ENCODE results near the gene FMO1.

The FMO1 gene

DNA sequence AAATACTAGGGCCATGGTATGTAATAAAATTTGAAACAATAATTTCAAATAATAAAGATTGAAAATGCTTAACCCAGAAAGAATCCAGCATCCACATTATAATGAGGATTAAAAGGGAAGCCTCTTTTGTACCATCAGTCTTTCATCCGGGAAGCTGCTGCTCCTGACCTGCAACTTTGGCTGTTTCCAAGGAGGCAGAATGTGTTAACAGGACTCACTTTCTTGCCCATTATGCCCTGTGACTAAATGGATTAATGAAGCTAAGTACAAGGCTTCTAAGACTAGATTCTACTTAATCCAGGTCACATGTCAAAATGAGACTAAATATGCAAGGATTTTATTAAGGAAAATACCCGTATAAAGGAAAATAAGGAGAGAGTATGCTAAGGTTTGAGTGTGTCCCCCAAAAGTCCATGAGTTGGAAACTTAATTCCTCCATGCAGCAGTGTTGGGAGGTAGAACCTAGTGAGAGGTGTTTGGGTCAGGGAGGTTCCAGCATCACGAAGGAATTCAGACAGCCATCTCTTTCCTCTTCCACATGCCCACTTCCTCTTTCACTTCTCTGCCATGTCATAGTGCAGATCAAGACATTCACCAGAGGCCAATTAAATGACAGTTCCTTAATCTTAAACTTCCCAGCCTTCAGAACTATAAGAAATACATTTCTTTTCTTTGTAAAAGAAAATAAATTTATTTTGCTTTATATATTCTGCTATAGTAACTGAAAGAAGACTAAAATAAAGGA lies 35.5 kb upstream of the FMO1 start:
- H2AFZ ChIP-seq (ENCODE audit: low read length), result no peak overlapping the region
- H3K4me1 ChIP-seq (ENCODE audit: low read length), result no peaks in the 10 kb centered on the region
- H3K9me2 ChIP-seq (replicated peaks; ENCODE audit: insufficient read depth, low read length), result no peaks in the 10 kb centered on the region
- no peak for DNase-seq
- no peaks in the 10 kb centered on the region for H3K9me3 ChIP-seq (replicated peaks; ENCODE audit: insufficient read depth, low read length)
- TF ChIP-seq EZH2phosphoT487 (IDR thresholded peaks at IDR 0.05; ENCODE audit: low read length) (no peak), EZH2 (optimal IDR thresholded peaks at IDR 0.05; ENCODE audit: low read depth, low read length) (no peak)
- TF ChIP-seq, protein P1, sequence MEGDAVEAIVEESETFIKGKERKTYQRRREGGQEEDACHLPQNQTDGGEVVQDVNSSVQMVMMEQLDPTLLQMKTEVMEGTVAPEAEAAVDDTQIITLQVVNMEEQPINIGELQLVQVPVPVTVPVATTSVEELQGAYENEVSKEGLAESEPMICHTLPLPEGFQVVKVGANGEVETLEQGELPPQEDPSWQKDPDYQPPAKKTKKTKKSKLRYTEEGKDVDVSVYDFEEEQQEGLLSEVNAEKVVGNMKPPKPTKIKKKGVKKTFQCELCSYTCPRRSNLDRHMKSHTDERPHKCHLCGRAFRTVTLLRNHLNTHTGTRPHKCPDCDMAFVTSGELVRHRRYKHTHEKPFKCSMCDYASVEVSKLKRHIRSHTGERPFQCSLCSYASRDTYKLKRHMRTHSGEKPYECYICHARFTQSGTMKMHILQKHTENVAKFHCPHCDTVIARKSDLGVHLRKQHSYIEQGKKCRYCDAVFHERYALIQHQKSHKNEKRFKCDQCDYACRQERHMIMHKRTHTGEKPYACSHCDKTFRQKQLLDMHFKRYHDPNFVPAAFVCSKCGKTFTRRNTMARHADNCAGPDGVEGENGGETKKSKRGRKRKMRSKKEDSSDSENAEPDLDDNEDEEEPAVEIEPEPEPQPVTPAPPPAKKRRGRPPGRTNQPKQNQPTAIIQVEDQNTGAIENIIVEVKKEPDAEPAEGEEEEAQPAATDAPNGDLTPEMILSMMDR (IDR thresholded peaks at IDR 0.05; ENCODE audit: low read length), result no peak
- H3K4me3 ChIP-seq (ENCODE audit: low read length), result no peak overlapping the region
- H3F3A ChIP-seq (ENCODE audit: insufficient read depth, low read length), result no peaks in the 10 kb centered on the region
- H3K36me3 ChIP-seq (replicated peaks; ENCODE audit: insufficient read depth, low read length), result no peaks in the 10 kb centered on the region
- no peaks in the 10 kb centered on the region for H3K27me3 ChIP-seq (replicated peaks; ENCODE audit: insufficient read depth, low read length)
- H3K9ac ChIP-seq (ENCODE audit: low read length), result no peak overlapping the region
- no peak overlapping the region for H3K4me2 ChIP-seq (ENCODE audit: low read depth, low read length)
- H3K79me2 ChIP-seq (ENCODE audit: low read length), result no peaks in the 10 kb centered on the region
- no peak overlapping the region for H3K27ac ChIP-seq (ENCODE audit: low read length)
- H4K20me1 ChIP-seq (ENCODE audit: insufficient read depth, low read length), result no peaks in the 10 kb centered on the region

DNA sequence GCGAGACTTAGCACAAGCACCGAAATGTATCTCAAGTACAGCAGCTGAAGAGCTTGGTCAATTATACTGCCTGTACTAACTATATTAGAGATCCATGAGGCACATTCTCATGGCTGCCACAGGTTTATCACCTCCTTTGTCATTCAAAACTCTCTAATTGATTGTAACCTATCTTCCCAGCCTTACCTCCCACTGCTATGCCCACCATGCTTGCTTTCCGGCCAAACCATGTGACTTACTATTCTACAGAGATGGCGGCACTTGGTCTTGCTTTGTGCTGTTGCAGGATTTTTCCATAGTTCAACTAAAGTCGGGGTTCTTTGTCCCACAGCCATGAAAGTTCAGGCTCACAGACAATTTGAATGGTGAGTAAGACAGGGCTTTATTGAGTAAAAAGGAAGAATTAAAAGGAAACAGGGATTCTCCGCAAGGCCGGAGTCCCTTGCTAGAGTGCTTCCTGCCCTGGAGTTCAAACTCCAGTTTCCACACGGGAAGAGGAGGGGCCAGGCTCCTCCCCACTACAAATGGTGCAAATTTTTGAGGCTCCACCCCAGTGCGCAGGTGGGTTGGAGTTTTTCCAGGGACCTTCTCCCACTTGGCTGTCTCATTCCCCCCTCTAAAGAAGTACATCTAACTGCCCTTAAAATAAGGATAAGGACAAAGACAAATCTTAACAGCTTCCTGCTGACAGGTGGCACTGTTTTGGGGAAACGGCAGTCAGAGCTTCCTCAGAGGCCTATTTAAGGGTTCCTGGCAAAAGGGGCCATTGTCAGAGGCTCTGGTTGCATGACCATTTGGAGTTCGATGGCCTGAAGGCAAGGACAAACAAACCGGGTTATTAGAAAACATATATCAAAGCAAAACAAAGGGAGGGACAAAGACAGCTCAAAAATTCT lies 34.5 kb upstream of the FMO1 start:
- H3K4me3 ChIP-seq (ENCODE audit: low read length), result no peak overlapping the region
- H3F3A ChIP-seq (ENCODE audit: insufficient read depth, low read length), result no peaks in the 10 kb centered on the region
- H3K9me3 ChIP-seq (replicated peaks; ENCODE audit: insufficient read depth, low read length), result no peaks in the 10 kb centered on the region
- no peak overlapping the region for H3K9ac ChIP-seq (ENCODE audit: low read length)
- H3K4me2 ChIP-seq (ENCODE audit: low read depth, low read length), result no peak overlapping the region
- no peaks in the 10 kb centered on the region for H3K9me2 ChIP-seq (replicated peaks; ENCODE audit: insufficient read depth, low read length)
- no peaks in the 10 kb centered on the region for H3K4me1 ChIP-seq (ENCODE audit: low read length)
- no peak for DNase-seq
- no peak for TF ChIP-seq EZH2phosphoT487 (IDR thresholded peaks at IDR 0.05; ENCODE audit: low read length)
- TF ChIP-seq, protein P1 (IDR thresholded peaks at IDR 0.05; ENCODE audit: low read length), result no peak
- no peak for TF ChIP-seq EZH2 (optimal IDR thresholded peaks at IDR 0.05; ENCODE audit: low read depth, low read length)
- no peaks in the 10 kb centered on the region for H3K36me3 ChIP-seq (replicated peaks; ENCODE audit: insufficient read depth, low read length)
- H2AFZ ChIP-seq (ENCODE audit: low read length), result no peak overlapping the region
- no peaks in the 10 kb centered on the region for H3K79me2 ChIP-seq (ENCODE audit: low read length)
- no peaks in the 10 kb centered on the region for H3K27me3 ChIP-seq (replicated peaks; ENCODE audit: insufficient read depth, low read length)
- no peaks in the 10 kb centered on the region for H4K20me1 ChIP-seq (ENCODE audit: insufficient read depth, low read length)
- no peak overlapping the region for H3K27ac ChIP-seq (ENCODE audit: low read length)

DNA sequence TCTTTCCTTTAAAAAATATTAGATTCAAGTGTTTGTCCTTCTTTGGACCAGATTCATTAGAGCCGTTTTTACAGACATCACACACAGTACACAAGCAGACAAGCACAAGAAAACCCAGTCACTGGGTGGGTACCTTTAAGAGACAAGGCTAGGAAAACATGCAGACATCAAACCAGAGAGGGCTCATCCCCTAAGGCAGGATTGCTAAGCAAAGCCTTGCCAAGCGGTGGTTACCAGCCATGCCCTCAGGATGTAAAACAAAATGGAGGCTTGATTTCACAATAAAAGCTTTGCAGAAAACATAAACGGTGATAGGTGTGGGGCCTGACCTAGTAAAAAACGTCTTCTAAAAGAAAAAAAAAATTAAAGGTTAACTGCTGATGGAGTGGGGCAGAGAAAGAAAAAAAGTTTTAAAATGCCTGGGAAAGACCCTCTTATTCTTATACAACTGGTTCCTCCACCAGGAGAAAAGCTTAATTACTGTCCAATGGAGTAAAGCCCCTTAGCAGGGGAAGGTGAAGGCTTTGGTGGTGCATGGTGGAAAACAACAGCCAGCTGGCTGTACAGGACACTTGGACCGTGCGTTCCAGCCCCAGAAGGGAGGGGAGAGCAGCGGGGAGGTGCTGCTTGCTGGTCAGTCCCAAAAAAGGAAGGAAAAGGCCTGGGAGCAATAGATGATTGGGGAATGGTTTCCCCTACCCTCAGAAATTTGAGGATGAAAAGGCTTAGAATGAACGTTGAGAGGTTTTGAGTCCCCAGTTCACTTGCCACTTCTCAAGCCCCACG lies 30.4 kb upstream of the FMO1 start:
- Histone ChIP-seq H3K36me3 (replicated peaks; ENCODE audit: insufficient read depth, low read length) (no peaks in the 10 kb centered on the region), H3F3A (ENCODE audit: insufficient read depth, low read length) (no peaks in the 10 kb centered on the region), H2AFZ (ENCODE audit: low read length) (no peak overlapping the region), H3K27ac (ENCODE audit: low read length) (no peak overlapping the region), H3K4me3 (ENCODE audit: low read length) (no peak overlapping the region), H3K27me3 (replicated peaks; ENCODE audit: insufficient read depth, low read length) (no peaks in the 10 kb centered on the region), H3K9me2 (replicated peaks; ENCODE audit: insufficient read depth, low read length) (no peaks in the 10 kb centered on the region), H3K79me2 (ENCODE audit: low read length) (no peaks in the 10 kb centered on the region), H3K4me1 (ENCODE audit: low read length) (no peaks in the 10 kb centered on the region), H3K9ac (ENCODE audit: low read length) (no peak overlapping the region), H3K9me3 (replicated peaks; ENCODE audit: insufficient read depth, low read length) (no peaks in the 10 kb centered on the region), H3K4me2 (ENCODE audit: low read depth, low read length) (no peak overlapping the region), H4K20me1 (ENCODE audit: insufficient read depth, low read length) (no peaks in the 10 kb centered on the region)
- DNase-seq, result no peak
- TF ChIP-seq EZH2phosphoT487 (IDR thresholded peaks at IDR 0.05; ENCODE audit: low read length) (no peak), EZH2 (optimal IDR thresholded peaks at IDR 0.05; ENCODE audit: low read depth, low read length) (no peak)
- TF ChIP-seq, protein P1 (IDR thresholded peaks at IDR 0.05; ENCODE audit: low read length), result no peak

Data from MM.1S (cell line).